Thyroid gland (tissue), 4 donors: ENCODE results near the gene NPTN. TPM values are rescaled to one million over a fixed set of nuclear protein-coding genes. Genes with fewer than 3 reads are reported as not detected.

Experiments
- DNase-seq, 2 donors: peaks; one replicate each; pipeline ENCODE4 v3.0.0-alpha.2; 2019
- H3K27ac ChIP-seq, 3 donors: fragments of 200-600 bp; sonication (generic); 1 replicate in 2 of 3; 2 replicates in 1 of 3; pipeline ENCODE4 v1.5.1; 2016 to 2019; ENCODE audit warnings: mild to moderate bottlenecking in 1 of 3, moderate library complexity in 1 of 3
- H3K27me3 ChIP-seq: fragments of 200-600 bp; sonication (generic); one replicate; pipeline ENCODE4 v1.5.1; 2019
- H3K36me3 ChIP-seq, 2 donors: fragments of 200-600 bp; sonication (generic); one replicate each; pipeline ENCODE4 v1.5.1; 2016 to 2019
- H3K4me1 ChIP-seq, 2 donors: fragments of 200-600 bp; sonication (generic); one replicate each; pipeline ENCODE4 v1.5.1; 2017 to 2019
- H3K4me3 ChIP-seq, 3 donors: fragments of 200-600 bp; sonication (generic); replicated peaks in 1 of 3; 1 replicate in 2 of 3; 2 replicates in 1 of 3; pipeline ENCODE4 v1.5.1; 2016; ENCODE audit warnings: mild to moderate bottlenecking in 1 of 3
- H3K9me3 ChIP-seq: fragments of 200-600 bp; sonication (generic); one replicate; pipeline ENCODE4 v1.5.1; 2017
- POLR2A ChIP-seq, 2 donors: fragments of 450-650 bp; IDR thresholded peaks; one replicate each; pipeline ENCODE4 v1.6.1; 2017; ENCODE audit warnings: antibody characterized with exemption in 2 of 2, mild to moderate bottlenecking in 2 of 2, moderate library complexity in 1 of 2
- WGBS, 2 donors: methylation state at CpG; one replicate each; pipeline ENCODE4 v1.1.5; 2017; 5-methylcytosine and 5-hydroxymethylcytosine counted together
- intact Hi-C: fragments of 100-400 bp; cut with DNase I; formaldehyde crosslinking; loops from one replicate; pipeline ENCODE4 v1.15.1; 2023
- total RNA-seq, 4 donors: library from RNA; depleted of rRNA; stranded (reverse); fragments of >200 nt; gene quantifications; one replicate each; pipeline ENCODE4 v1.2.3, GENCODE V29; 2016
- TF ChIP-seq, protein P1 (sequence below), 6 experiments: fragments of 200-600 bp in 3 of 6; fragments of 450-650 bp in 3 of 6; sonication (generic) in 3 of 6; IDR thresholded peaks; one replicate each; pipeline ENCODE4 v1.5.1; 2016 to 2019; ENCODE audit warnings: antibody characterized with exemption in 6 of 6, mild to moderate bottlenecking in 2 of 6, inconsistent platforms in 1 of 6, moderate library complexity in 1 of 6

The NPTN gene
- total RNA-seq, 4 donors from 2014 or later, result 86.7 to 134 (median 124) TPM

DNA sequence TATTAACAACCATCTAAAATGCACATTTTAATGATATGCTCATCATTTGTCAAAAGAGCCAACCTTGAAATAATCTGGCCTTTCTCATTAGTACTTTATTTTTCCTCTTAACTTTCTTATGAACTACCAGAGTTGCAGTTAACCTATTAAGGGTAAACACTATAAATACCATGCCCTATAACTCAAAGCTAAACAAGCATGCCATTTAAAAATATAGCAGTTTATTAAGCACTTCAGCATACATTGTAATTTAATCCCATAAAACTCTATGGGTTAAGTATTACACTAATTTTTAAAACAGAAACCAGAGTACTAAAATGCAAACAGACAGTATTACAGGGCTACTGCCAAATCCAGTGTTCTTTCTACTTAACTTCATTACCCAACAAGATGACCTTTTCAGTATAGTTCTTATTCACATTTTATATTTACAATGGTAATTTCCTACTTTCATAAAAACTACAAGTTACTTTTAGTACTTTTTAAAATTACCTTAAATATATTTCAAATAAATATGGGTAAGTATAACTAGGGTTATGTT is 11.8 kb downstream of the NPTN start:
- H3K36me3 ChIP-seq, result no peaks in the 10 kb centered on the region
- no peak overlapping the region for H3K4me3 ChIP-seq
- no peak for DNase-seq
- no peak overlapping the region for H3K27ac ChIP-seq
- H3K27me3 ChIP-seq, result no peaks in the 10 kb centered on the region
- intact Hi-C loops, result no loop called here
- H3K9me3 ChIP-seq, result no peaks in the 10 kb centered on the region
- H3K4me1 ChIP-seq, result peaks cover 27 to 37% of the 10 kb centered on the region in 2 donors
- TF ChIP-seq, protein P1, sequence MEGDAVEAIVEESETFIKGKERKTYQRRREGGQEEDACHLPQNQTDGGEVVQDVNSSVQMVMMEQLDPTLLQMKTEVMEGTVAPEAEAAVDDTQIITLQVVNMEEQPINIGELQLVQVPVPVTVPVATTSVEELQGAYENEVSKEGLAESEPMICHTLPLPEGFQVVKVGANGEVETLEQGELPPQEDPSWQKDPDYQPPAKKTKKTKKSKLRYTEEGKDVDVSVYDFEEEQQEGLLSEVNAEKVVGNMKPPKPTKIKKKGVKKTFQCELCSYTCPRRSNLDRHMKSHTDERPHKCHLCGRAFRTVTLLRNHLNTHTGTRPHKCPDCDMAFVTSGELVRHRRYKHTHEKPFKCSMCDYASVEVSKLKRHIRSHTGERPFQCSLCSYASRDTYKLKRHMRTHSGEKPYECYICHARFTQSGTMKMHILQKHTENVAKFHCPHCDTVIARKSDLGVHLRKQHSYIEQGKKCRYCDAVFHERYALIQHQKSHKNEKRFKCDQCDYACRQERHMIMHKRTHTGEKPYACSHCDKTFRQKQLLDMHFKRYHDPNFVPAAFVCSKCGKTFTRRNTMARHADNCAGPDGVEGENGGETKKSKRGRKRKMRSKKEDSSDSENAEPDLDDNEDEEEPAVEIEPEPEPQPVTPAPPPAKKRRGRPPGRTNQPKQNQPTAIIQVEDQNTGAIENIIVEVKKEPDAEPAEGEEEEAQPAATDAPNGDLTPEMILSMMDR (IDR thresholded peaks at IDR 0.05), result no peak
- TF ChIP-seq POLR2A (IDR thresholded peaks at IDR 0.05), result no peak

DNA sequence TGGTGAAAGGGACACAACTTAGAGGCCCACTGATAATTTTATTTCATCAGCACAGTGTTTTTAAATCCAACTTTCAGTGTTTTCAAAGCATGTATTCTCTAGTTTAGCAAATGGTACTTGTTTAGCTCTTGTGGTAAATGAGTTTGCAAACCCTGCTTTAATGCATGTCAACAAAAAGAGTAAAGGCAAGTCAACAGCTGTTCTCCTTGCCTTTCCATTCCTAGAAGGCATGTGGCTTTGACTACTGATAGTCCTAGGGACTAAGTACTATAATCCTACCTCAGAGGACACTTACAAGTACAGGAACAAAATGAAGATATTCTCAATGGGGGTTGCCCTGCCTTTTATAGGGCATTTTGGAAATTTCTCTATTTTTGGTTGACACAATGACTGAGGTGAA is 13.1 kb downstream of the NPTN start:
- H3K4me3 ChIP-seq, result no peak overlapping the region
- no peak for DNase-seq
- H3K27me3 ChIP-seq, result no peaks in the 10 kb centered on the region
- H3K4me1 ChIP-seq, result peaks cover 25 to 26% of the 10 kb centered on the region in 2 donors
- no peaks in the 10 kb centered on the region for H3K36me3 ChIP-seq
- H3K27ac ChIP-seq, result no peak overlapping the region
- intact Hi-C loops, result no loop called here
- no peaks in the 10 kb centered on the region for H3K9me3 ChIP-seq
- TF ChIP-seq, protein P1 (IDR thresholded peaks at IDR 0.05), result no peak
- no peak for TF ChIP-seq POLR2A (IDR thresholded peaks at IDR 0.05)

DNA sequence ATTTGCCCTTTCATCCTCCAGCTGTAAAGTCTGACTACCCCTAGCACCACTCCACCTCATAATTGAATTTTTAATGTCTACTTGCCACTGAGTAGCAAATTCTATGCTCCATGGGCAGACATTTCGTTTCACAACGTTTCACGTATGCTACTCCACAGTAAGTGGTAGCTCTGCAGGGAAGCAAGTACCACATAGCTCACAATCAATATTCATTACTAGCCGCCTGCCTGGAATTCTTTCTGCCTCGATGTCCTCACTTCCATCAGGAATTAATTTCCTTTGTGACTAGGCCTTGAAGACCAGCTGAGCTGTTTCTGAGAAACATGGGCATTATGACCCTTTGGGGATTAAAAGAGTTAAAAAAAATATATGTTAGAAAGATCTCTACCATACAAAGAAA is 15.3 kb downstream of the NPTN start:
- no peak overlapping the region for H3K27ac ChIP-seq
- DNase-seq, result no peak
- H3K9me3 ChIP-seq, result no peaks in the 10 kb centered on the region
- 74 to 79% methylated on average over 5 of the region's 5 CpGs for WGBS, 2 donors
- TF ChIP-seq, protein P1 (IDR thresholded peaks at IDR 0.05), result no peak
- no peak for TF ChIP-seq POLR2A (IDR thresholded peaks at IDR 0.05)
- no peaks in the 10 kb centered on the region for H3K27me3 ChIP-seq
- intact Hi-C loops, result no loop called here
- no peaks in the 10 kb centered on the region for H3K36me3 ChIP-seq
- no peak overlapping the region for H3K4me3 ChIP-seq
- peaks cover 7 to 8% of the 10 kb centered on the region in 2 donors for H3K4me1 ChIP-seq

DNA sequence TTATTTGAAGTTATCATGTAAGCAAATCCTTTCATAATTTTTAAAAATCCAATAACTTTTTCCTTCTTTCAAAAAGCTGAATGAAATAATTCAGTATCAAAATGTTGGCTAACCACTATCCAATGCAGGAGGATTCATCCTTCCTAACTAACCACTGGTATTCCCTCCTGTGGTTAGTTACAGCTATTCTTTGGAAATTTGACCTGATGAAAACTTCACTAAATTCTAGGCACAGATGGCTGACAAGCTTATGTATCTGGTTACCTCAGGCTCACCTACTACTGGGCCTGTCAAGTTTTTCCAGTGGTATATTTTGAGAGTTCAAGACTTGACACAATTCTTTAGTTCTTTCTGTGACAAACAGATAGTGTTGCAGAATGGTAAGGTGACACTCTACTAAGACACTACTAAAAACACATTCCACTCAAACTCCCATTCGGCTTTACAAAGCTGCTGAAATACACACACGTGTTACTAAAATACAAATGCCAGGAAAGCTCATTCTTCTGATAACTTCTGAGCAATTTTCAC is 15.8 kb downstream of the NPTN start:
- Histone ChIP-seq H3K36me3 (no peaks in the 10 kb centered on the region), H3K4me3 (no peak overlapping the region), H3K27ac (no peak overlapping the region), H3K9me3 (no peaks in the 10 kb centered on the region), H3K4me1 (peaks cover 7 to 8% of the 10 kb centered on the region in 2 donors), H3K27me3 (no peaks in the 10 kb centered on the region)
- no peak for TF ChIP-seq POLR2A (IDR thresholded peaks at IDR 0.05)
- TF ChIP-seq, protein P1 (IDR thresholded peaks at IDR 0.05), result no peak
- DNase-seq, result no peak
- 60 to 70% methylated on average over 2 of the region's 2 CpGs for WGBS, 2 donors
- intact Hi-C loops, result no loop called here

DNA sequence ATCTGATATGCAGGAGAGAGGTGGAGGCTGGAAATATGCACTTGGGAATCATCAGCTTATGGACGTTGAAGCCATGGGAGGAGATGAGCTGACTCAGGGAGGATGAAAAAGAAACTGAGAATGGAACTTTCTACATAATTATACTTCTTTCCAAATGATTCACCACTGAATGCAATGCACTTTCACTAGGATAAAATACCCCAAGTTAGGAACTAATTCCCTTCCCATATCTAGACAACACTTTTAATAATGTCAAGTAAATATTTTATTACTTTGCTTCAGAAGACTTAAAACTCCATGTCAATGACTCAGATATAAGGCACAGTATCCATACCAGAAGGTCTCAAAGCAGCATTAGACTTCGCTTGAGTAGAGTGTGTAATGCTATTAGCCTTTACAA is 24.2 kb downstream of the NPTN start:
- Histone ChIP-seq H3K27ac (peak overlapping the region in 1 of 3 donors; percentile 13), H3K4me1 (peaks cover 8 to 42% of the 10 kb centered on the region in 2 donors), H3K27me3 (no peaks in the 10 kb centered on the region), H3K9me3 (no peaks in the 10 kb centered on the region), H3K36me3 (no peaks in the 10 kb centered on the region), H3K4me3 (no peak overlapping the region)
- no peak for DNase-seq
- intact Hi-C loops, result no loop called here
- 80 to 90% methylated on average over 2 of the region's 2 CpGs for WGBS, 2 donors
- no peak for TF ChIP-seq POLR2A (IDR thresholded peaks at IDR 0.05)
- TF ChIP-seq, protein P1 (IDR thresholded peaks at IDR 0.05), result no peak
